ENCODE data around the gene FURIN.
A peak's percentile ranks its signal among the peaks of the same experiment; 100 is the strongest.

FURIN gene

GRCh38 chr15:90851940-90852339, 16.4 kb upstream of the FURIN start:
- Histone ChIP-seq H3K9me3 (ENCODE audit: severe bottlenecking) (no peaks in the 10 kb centered on the region), H3K27me3 (ENCODE audit: insufficient read depth, poor library complexity, severe bottlenecking) (no peaks in the 10 kb centered on the region), H3K4me1 (ENCODE audit: insufficient read depth, poor library complexity, severe bottlenecking) (no peaks in the 10 kb centered on the region), H3K27ac (ENCODE audit: poor library complexity, severe bottlenecking) (no peak overlapping the region), H3K4me3 (ENCODE audit: severe bottlenecking) (no peak overlapping the region), H3K36me3 (ENCODE audit: low read depth) (no peaks in the 10 kb centered on the region)
- DNase-seq (ENCODE audit: low spot score) (no peak), ATAC-seq (ENCODE audit: low read depth) (no peak)
- no peak for TF ChIP-seq CTCF (IDR thresholded peaks at IDR 0.05; ENCODE audit: poor library complexity, severe bottlenecking)

- H3K36me3 ChIP-seq (ENCODE audit: low read depth): no peaks in the 10 kb centered on the region
- no peaks in the 10 kb centered on the region for H3K9me3 ChIP-seq (ENCODE audit: severe bottlenecking)
- peaks cover 9% of the 10 kb centered on the region for H3K4me1 ChIP-seq (ENCODE audit: insufficient read depth, poor library complexity, severe bottlenecking)
- ATAC-seq (ENCODE audit: low read depth): no peak
- no peak for TF ChIP-seq CTCF (IDR thresholded peaks at IDR 0.05; ENCODE audit: poor library complexity, severe bottlenecking)
- H3K27ac ChIP-seq (ENCODE audit: poor library complexity, severe bottlenecking): no peak overlapping the region
- no peak overlapping the region for H3K4me3 ChIP-seq (ENCODE audit: severe bottlenecking)
- H3K27me3 ChIP-seq (ENCODE audit: insufficient read depth, poor library complexity, severe bottlenecking): no peaks in the 10 kb centered on the region
- no peak for DNase-seq (ENCODE audit: low spot score)
Observed at GRCh38 chr15:90855139-90855538, 13.2 kb upstream of the FURIN start.

- Histone ChIP-seq H3K36me3 (ENCODE audit: low read depth) (no peaks in the 10 kb centered on the region), H3K27me3 (ENCODE audit: insufficient read depth, poor library complexity, severe bottlenecking) (no peaks in the 10 kb centered on the region), H3K27ac (ENCODE audit: poor library complexity, severe bottlenecking) (no peak overlapping the region), H3K4me1 (ENCODE audit: insufficient read depth, poor library complexity, severe bottlenecking) (peaks cover 23% of the 10 kb centered on the region), H3K9me3 (ENCODE audit: severe bottlenecking) (no peaks in the 10 kb centered on the region), H3K4me3 (ENCODE audit: severe bottlenecking) (no peak overlapping the region)
- ATAC-seq (ENCODE audit: low read depth): no peak
- TF ChIP-seq CTCF (IDR thresholded peaks at IDR 0.05; ENCODE audit: poor library complexity, severe bottlenecking): no peak
- no peak for DNase-seq (ENCODE audit: low spot score)
Observed at GRCh38 chr15:90857337-90857736, 11.1 kb upstream of the FURIN start.

- Histone ChIP-seq H3K4me1 (ENCODE audit: insufficient read depth, poor library complexity, severe bottlenecking) (peaks cover 23% of the 10 kb centered on the region), H3K9me3 (ENCODE audit: severe bottlenecking) (no peaks in the 10 kb centered on the region), H3K4me3 (ENCODE audit: severe bottlenecking) (no peak overlapping the region), H3K27ac (ENCODE audit: poor library complexity, severe bottlenecking) (no peak overlapping the region), H3K36me3 (ENCODE audit: low read depth) (no peaks in the 10 kb centered on the region), H3K27me3 (ENCODE audit: insufficient read depth, poor library complexity, severe bottlenecking) (no peaks in the 10 kb centered on the region)
- DNase-seq (ENCODE audit: low spot score): no peak
- TF ChIP-seq CTCF (IDR thresholded peaks at IDR 0.05; ENCODE audit: poor library complexity, severe bottlenecking): no peak
- ATAC-seq (ENCODE audit: low read depth): no peak
Observed at GRCh38 chr15:90857883-90858443, 10.4 kb upstream of the FURIN start.

GRCh38 chr15:90859234-90860131, 8.9 kb upstream of the FURIN start:
- Histone ChIP-seq H3K27me3 (ENCODE audit: insufficient read depth, poor library complexity, severe bottlenecking) (no peaks in the 10 kb centered on the region), H3K27ac (ENCODE audit: poor library complexity, severe bottlenecking) (no peak overlapping the region), H3K36me3 (ENCODE audit: low read depth) (no peaks in the 10 kb centered on the region), H3K9me3 (ENCODE audit: severe bottlenecking) (no peaks in the 10 kb centered on the region), H3K4me3 (ENCODE audit: severe bottlenecking) (no peak overlapping the region), H3K4me1 (ENCODE audit: insufficient read depth, poor library complexity, severe bottlenecking) (peaks cover 32% of the 10 kb centered on the region)
- TF ChIP-seq CTCF (IDR thresholded peaks at IDR 0.05; ENCODE audit: poor library complexity, severe bottlenecking): no peak
- DNase-seq (ENCODE audit: low spot score) (no peak), ATAC-seq (ENCODE audit: low read depth) (peak; percentile 22; the same call in 1 of the 3 replicates)

Data from RWPE2 (cell line).